ENCODE results near the gene MLC1.
"Not testable (repeated sequence)": the region's sequence is repeated elsewhere in the genome, so short reads cannot be mapped to it uniquely, and the experiment has no call there.

The MLC1 gene

DNA sequence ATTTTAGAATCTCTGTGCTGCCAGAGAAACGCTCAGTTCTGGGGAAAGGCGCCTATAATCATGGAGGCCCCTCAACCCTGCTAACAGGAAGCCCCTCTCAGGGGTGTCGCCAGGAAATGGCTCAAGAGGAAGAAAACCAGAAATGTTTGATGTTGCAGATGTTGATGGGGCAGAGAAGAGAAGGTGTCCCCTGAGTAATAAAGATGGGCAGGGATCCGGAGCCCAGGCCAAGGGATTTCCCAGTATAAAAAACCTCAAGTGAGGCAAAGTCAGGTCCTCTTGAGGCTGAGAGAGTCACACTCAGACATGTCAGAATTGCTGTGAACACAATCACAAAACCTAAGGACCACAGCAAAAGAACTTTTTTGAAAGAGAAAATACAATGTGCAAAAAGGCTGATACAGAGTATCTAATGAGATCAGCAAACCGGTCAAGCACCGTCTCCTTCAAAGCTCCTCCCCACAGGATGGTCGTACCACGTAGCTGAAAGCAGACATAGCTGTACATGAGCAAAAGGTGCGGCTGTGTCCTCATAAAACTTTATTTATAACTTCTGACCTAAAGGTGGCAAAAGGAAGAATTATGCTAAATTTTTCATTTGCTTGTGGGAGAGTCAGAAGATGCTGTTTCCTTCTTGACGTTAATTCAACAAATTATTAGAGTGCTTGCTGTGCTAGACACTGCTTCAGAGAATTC, 16.8 kb upstream of the MLC1 start:
- no peak for DNase-seq

DNA sequence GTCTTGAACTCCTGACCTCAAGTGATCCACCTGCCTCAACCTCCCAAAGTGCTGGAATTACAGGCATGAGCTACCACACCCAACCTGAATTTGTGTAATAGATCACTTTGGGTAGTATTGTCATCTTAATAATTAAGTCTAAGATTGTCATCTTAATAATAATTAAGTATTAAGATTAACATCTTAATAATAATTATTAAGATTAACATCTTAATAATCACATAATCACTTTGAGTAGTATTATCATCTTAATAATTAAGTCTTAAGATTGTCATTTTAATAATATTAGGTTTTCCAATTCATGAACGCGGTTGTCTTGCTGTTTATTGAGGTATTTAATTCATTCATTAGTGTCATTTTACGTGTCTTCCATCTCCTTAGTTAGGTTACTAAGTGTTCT, 12.8 kb upstream of the MLC1 start:
- DNase-seq = no peak

DNA sequence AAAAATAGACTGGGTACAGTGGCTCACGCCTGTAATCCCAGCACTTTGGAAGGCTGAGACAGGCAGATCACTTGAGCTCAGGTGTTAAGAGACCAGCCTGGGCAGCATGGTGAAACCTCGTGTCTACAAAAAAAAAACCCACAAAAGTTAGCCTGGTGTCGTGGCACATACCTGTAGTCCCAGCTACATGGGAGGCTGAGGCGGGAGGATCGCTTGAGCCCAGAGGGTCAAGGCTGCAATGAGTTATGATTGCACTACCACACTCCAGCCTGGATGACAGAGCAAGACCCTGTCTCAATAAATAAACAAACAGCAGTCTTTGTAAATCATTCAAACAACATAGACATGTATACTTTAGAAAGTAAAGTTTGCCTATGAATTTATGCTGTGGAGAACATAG, 7.1 kb upstream of the MLC1 start:
- no peak for DNase-seq

DNA sequence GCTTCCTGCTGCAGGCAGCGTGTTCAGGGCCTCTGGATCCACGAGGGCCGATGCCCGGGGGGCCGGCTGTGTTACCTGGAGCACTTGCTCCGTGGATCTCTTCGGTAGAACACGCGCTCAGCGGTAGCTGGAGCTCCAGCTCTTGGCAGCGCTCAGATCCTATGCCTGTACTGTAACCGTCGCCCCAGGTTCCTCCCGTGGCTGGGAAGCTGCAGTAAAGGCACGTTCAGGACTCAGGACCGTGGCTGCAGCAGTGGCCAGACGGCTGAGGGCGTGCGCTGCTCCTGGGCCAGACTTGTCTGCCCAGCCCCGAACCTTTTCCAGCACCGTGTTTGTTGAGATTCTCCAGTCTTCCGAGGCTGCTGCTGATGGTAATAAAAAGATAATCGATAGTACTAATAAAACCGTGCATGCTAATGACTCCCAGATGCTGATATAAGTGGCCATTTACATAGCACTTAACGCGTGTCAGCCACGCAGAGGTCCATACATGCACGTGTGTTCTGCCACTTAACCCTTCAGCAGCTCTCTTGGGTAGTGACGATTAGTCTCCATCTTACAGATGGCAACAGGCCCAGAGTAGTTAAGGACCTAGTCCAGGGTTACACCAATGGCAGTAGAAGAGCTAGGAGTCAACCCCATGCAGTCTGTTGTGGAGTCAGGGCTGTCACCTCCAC, 6.0 kb upstream of the MLC1 start:
- no peak for DNase-seq

DNA sequence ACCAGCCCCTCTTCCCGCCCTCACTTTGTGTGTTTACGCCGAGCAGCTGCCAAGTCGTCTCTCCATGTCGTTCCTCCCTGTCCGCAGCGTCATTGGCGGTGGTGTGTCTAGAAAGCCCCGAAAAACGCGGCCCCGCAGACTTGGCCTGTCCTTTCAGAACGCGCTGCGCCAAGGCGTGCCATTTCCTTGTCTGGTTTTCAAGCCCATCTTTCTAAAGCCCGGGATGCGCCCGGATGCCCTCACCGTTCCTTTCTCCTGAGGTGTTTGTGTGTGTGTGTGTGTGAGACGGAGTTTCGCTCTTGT, 5.1 kb upstream of the MLC1 start:
- no peak for DNase-seq

DNA sequence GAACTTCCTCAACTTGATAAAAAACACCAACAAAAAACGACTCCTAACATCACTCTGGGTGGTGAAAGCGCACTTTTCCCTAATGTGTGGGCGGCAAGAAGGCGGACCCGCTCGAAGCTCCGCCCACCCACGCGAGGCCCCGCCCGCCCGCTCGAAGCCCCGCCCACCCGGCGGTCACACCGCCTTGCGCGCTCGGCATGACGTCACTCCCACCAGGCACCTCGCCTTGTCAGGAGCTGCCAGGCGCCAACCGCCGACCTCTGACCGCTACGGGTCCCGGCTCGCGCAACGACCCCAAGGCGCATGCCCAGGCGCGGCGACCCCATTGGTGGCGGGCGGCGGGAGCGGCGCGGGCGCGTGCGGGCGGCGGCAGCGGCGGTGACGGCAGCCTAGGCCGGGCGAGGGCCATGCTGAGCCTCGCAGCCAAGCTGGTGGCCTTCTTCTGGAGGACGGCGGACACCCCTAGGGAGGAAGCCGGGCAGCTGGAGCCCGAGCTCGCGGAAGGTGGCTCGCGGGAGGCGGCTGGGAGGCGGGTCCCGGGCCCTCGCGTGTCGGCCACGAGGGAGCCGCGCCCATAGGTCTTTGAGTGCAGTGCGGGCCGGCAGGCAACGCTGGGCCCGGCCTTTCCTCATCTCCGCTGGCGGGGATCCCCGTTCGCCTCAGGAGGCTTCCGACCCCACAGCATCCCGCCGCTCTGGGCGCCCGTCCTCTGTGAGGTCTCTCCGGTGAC, 4.6 kb upstream of the MLC1 start, which contains the start of gene MOV10L1:
Gene MOV10L1, plus strand, starts transcription at position 325 of the 730 bp plus-strand sequence. Its CDS starts 83 bp downstream, at position 408.
- no peak for DNase-seq

DNA sequence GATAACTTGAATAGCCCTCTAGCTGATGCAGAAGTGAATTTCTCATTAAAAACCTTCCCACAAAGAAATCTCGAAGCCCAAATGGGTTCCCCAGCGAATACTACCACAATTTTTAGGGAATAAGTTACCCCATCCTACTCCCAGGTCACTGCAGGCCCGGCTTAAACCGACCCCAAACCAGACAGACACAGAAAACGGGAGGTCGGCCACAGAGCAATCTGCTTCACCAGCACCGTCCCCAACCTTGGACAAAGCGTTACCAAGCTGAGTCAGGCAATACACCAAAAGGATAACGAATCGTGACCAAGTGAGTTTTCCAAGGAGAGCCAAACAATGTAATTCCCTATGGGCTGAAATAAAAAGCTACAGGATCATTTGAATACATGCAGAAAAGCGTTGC, 4.0 kb upstream of the MLC1 start:
- no peak for DNase-seq

DNA sequence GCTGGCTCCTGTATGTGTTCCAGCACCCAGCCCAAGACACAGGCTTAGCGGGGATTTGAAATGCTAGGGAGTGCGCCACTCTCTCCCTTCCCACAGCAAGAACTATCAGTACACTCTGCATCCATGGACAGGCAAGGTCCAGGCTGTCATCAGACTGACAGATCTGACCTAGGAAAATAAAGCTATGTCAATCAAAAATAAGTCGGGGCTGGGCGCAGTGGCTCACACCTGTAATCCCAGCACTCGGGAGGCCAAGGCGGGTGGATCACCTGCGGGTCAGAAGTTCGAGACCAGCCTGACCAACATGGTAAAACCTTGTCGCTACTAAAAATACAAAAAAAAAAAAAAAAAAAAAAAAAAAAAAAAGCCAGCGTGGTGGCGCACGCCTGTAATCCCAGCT, 2.9 kb upstream of the MLC1 start:
- no peak for DNase-seq

DNA sequence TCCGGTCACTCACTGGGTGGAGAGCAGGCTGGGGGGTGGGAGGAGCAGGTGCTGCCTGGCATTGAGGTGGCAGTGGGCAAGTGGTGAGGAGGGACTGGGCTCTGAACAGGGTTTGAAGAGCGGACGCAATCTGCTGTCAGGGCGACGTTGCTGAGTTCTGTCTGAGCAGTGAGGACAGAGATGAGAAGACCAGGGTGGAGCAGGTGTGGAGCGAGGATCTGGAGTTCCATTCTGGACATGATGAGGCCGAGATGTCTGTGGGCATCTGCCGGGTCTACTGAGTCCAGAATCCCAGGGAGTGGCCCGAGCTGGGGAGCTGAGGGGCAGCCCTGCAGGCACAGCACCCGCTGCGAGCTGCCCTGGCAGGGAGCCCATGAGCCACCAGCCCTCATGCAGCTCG, 2.4 kb upstream of the MLC1 start:
- DNase-seq = no peak

DNA sequence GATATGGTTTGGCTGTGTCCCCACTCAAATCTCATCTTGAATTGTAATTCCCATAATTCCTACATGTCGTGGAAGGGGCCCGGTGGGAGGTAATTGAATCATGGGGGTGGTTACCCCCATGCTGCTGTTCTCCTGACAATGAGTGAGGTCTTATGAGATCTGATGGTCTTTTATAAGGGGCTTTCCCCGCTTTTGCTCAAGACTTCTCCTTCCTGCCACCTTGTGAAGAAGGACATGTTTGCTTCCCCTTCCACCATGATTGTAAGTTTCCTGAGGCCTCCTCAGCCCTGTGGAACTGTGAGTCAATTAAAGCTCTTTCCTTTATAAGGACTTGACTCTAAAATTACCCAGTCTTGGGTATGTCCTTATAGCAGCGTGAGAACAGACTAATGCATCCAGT, 1.7 kb upstream of the MLC1 start:
- DNase-seq = not testable (repeated sequence)

DNA sequence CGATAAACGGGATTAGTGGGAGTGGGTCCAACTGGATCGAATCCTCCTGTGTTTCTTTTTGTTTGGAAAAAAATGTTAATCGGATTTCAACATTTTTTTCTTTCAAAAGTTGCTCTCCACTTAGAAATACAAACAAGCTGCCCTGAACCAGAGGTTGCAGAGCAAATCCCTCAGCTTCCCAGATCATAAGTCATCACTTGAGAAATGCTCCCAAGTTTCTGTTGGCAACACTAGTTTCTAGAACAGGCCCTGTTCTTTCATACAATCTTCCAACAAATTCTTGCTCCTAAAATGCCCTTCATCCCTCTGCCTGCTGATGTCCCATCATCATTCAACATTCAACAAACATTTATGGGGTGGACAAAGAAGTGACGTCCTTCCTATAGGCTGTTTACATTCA, 1.3 kb upstream of the MLC1 start:
- DNase-seq = no peak

DNA sequence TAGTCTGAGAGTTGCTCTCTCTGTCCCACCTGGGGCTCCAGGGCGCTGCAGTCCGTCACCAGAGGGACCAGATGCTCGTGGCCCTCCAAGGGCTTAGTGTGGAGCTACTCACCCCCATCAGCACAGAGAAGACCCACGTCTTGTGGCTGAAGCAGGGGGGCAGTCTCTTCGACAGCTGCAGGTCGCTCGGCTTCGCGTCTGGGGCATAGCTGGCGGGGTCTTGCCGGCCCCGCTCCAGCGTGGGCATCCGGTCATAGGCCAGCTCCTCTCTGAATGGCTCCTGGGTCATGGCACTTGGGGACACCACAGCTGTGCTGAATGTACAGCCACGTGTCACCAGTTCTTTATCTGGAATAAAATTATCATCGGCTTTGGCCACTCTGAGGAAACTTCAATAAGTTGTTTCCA, 608 bp downstream of the MLC1 start:
- DNase-seq = no peak

DNA sequence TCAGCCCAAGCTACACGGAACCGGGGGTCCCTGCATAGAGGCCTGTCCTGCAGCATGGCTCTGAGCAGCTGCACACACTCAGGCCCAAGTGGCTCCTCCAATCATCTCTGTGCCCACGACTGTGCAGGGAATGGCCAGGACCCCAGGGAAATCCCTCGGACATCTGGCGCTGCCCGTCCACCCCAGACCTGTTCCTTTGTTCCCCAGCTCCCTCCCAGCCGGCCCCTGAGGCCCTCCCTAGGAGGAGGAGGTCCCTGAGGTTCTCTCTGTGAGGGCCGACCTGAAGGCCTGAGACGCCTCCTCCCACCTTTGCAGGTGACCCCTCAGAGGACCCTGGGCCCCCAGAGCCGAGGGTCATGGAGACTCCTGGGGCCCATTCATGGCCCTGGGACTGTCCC, 1.1 kb downstream of the MLC1 start:
- DNase-seq = no peak

DNA sequence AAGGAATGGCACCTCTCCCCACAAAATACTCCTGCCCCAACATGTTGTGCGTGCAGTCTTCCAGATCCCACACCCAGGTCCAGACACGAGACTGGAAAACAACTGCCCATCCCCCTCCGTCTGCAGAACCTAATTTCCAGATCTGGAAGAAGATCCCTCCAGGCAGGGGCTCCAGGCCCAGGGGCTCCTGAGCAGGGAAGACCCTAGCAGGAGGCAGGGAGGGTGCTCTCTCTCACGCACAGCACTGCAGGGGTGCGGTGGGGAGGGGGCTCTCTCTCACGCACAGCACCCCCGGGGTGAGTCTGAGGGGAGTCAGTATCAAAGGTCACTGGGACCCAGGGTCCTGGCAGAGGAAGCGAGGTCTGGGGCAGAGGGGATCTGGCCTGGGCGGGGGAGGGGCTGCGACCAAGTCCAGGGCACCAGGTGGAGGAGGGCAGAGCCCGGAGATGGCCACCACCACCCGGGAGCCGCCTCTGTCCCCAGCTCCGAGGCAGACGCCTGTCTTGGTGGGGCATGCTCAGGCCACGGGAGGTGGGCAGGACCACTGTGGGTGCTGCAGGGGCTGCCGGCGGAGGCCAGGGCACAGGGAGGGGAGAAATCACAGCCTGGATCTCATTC, 1.7 kb downstream of the MLC1 start:
- no peak for DNase-seq

DNA sequence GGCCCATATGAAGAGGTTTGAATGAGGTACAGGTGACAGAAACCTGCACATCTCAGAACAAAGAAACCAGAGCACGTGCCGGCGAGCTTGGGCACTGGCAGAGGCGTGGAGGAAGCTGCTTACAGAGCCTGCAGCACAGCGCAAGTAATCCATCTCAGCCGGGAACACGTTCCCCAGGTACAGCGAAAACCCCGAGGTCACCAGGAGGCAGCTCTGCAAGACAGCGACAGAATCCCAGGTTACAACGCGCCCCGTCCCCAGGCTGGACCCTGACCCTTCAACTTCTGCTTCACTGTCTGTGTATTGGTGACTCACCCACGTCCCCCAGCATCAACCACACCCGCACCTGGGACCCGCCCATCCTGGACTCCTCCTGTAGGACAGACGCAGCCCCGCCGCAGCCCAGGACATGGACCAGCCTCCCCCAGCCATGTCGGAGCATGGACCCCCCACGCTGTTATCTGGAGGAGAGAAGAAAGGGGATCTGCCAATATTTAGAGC, 2.2 kb downstream of the MLC1 start:
- no peak for DNase-seq

DNA sequence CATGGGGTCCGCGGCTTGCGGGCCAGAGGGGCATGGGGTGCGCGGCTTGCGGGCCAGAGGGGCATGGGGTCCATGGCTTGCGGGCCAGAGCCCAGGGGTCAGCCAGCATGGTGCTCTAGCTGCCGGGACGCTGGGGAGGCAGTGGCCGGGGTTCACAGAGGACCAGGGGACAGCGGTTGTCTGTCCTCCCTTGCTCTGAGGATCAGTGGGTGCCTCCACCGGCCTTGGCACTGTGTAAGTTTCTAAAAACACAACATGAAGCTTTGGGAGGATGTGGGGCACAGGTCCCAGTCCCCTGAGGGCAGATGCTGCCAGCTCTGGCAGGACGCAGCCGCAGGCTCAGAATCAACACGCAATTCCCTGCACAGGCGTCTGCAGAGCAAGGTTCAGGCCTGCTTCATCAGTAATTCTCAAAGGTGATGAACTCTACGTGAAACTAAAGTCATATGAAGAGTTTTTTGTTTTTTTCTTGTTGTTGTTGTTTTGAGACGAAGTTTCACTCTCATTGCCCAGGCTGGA, 3.0 kb downstream of the MLC1 start:
- no peak for DNase-seq

DNA sequence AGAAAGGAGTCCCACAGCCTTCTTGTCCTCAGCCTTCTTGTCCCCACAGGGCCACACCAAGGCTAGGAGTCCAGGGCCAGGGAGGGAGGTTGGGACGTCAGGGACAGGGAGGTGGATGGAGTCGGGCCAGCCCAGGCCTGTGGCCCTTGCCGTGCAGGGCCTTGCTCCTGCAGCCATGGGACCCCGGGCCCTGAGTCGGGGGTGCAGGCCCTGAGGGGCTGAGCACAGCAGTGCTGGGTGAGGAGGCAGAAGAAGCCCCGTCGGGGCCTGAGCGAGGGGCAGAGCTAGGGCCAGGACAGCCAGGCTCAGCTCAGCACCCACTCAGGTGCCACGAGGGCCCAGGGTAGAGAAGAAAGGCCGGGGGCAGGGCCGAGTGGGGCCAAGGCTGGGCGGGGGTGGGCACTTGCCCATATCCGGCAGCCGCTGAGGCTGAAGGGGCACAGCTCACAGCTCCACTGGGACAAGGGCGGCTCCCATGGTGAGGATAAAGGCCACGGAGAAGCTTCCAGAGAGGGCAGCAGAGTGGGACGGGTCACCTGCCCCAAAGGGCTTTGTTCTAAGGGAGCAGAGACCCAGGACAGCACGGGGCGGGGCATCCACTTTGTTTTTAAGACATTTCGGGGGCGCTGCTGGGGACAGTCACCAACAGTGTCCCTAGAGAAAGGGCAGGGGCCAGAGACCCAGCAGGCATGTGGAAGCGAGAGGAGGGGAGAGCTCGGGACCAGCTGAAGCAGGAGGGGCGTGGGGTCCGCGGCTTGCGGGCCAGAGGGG, 3.6 kb downstream of the MLC1 start:
- no peak for DNase-seq

DNA sequence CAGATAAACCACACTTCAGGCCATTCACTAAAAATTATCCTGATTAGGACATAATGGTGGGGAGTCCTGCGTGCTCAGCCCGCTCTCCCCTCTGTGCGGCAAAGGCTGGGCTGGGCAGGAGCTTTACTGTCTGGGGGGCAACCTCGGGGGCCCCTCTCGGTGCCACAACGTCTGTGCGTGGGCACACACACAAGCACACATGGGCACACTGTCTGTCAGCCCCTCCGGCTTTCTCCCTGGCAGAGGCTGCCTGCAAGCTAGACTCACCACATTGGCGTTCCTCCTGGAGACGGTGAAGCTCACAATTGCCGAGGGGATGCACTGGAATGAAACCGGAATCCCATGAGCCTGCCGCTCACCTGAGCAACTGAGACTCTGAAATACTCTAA, 5.2 kb downstream of the MLC1 start:
- DNase-seq = no peak

DNA sequence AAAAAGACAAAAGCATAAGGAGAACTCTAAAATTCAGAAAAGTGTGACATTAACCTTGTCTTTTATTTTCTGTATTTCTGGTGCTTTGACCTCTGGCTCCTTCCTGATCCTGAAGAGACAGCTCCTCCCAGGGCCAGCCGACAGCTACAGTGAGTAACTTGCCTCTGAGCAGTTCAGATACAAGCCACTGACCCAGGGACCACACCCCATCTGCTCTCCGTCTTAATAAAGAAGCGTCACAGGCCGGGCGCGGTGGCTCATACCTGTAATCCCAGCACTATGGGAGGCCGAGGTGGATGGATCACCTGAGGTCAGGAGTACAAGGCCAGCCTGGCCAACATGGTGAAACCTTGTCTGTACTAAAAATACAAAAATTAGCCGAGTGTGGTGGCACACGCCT, 6.5 kb downstream of the MLC1 start:
- DNase-seq = no peak

DNA sequence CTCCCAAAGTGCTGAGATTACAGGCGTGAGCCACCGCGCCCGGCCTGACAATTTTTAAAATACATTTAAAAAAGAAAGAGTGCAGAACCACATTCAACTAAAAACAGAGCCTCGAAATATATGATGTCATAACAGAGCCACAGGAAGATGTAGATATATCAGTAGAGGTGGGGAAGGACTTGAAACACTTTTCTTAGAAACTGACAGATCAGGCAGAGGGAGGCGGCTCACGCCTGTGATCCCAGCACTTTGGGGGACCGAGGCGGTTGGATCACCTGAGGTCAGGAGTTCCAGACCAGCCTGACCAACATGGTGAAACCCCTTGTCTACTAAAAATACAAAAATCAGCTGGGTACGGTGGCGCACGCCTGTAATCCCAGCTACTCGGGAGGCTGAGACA, 7.0 kb downstream of the MLC1 start:
- no peak for DNase-seq

DNA sequence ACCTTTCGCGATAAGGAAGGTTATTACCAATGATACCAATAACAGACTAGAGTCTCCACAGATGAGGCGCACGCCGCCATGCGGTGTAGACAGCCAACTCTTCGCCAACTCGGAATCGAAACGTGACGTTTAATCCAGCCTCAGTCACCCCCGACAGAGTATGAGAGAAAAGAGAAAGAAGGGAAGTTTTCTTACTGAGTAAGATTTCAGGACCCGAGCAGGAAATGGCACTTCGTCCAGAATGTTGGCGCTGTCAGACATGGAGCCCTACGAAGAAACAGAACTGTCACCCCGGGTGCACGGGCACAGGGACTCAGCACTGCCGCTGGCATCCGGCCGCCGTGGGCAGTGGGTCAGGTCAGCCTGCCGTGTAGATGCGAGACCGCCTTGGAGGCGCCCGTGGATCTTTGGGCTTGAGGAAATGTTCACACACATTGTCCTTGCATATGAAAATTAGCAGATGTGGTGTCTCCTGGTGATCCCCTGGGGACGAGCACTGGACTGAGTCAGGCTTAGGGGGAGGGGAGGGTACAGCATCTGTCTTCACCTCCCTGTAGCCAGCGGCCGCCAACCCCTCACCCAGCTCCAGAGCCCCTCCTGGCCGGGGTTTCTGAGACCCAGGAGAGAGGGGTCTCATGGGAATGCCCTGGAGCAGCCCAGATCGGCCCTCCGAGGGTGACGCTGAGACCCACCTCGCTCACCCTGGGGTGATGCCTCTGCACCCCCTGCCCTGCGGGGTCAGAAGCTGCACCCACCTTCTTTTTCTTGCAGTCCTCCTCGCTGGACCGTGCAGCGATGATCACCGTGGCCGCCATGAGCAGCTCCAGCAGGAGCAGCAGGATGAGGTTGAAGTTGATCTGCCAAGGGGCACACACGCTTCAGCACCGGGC, 8.3 kb downstream of the MLC1 start:
- no peak for DNase-seq
